Activated naive CD4-positive, alpha-beta T cell (primary cell): Measurements from ENCODE around the gene NOC4L.

Experiments used
- DNase-seq, 4 experiments: peaks; one replicate each; lab custom pipeline; 2025; lab: John Stamatoyannopoulos, UW

Gene NOC4L

DNA sequence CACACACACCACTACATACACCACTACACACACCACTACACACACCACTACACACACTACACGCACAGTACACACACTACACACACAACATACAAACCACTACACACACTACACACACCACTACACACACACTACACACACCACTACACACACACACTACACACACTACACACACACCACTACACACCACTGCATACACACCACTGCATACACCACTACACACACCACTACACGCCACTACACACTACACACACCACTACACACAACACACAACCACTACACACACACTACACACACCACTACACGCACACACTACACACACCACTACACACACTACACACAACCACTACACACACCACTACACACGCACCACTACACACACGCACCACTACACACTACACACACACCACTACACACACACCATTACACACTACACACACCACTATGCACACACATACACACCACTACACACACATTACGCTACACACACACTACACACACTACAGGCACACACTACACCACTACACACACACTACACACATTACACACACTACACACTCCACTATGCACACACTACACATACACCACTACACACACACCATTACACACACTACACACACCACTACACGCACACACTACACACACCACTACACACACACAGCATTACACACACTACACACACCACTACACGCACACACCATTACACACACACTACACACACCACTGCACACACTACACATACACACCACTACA, 12.5 kb downstream of the NOC4L start:
- DNase-seq = no peak

GRCh38 chr12:132157733-132158409, 13.6 kb downstream of the NOC4L start:
- DNase-seq = no peak

- no peak for DNase-seq
Observed at GRCh38 chr12:132158677-132159554, 14.7 kb downstream of the NOC4L start.

DNA sequence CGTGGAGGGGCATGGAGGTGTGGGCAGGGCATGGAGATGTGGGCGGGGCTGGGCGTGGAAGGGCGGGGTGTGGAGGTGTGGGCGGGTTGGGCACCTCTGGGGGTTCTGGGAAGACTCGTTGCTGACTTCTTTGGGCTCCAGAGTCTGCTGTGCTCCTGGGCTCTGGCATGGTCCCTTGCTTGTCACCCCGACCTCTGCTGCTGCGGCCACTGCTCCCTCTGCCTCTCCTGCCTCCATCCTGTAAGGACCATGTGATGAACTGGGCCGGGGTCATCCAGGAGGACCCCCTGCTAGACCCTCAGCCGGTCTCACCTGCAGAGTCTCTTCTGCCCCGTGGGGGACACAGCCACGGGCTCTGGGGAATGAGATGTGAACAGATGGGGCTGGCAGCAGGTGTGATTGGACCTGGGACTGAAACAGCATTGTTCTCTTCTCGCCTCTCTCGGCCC, 15.3 kb downstream of the NOC4L start:
- no peak for DNase-seq

DNA sequence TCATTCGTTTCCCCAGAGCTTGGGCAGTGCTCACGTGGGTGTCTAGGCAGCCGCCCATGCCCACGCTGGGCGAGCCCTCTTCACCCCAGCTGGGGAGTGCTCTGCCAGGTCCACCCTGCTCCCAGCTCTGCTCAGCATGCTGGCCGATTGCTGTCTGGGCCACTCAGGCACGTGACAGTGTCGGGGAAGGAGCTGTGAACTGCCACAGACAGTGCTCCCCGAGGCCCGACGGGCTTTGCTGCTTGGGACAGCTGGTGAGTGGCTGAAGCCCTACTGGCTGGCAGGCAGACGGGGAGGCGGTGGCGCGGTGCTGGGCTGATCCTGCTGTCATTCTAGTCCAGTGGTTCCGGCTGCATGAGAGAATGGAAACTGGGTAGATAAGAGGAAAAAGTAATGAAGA, 15.8 kb downstream of the NOC4L start:
- no peak for DNase-seq

DNA sequence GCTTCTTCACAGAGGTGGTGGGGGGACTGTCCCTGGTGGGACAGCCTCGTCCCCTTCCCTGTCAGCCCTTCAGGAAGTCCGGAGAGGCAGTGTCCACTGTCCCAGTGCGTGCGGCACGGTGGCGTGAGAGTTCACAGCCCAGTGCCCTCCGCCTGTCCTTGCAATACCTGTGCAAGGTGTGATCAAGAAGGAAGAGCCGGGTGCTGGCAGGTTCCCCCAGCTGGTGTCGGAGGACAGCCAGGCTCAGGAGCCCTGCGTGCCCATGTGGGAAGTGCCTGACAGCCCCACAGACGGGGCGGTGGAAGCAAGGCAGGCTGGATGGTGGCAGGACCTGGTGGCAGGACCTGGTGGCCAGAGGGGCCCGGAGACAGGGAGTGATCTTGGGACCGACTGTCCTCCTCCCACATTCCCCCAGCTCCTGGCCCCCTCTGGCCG, 16.4 kb downstream of the NOC4L start:
- DNase-seq = no peak

DNA sequence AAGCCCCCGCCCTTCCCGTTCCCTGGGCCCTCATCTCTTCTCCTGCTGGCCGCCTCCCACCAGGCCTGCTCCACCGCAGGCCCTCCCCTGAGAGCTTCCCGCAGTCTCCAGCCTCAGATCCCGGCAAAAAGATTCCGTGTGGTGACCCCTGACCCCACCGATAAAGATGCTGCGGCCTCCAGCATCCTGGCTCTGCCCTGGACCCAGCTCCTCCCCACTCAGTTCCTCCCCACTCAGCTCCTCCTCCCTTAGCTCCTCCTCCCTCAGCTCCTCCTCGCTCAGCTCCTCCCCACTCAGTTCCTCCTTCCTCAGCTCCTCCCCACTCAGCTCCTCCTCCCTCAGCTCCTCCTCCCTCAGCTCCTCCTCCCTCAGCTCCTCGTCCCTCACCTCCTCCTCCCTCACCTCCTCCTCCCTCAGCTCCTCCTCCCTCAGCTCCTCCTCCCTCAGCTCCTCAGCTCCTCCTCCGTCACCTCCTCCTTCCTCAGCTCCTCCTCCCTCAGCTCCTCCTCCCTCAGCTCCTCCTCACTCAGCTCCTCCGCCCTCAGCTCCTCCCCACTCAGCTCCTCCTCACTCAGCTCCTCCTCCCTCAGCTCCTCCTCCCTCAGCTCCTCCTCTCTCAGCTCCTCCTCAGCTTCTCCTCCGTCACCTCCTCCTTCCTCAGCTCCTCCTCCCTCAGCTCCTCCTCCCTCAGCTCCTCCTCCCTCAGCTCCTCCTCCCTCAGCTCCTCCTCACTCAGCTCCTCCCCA, 17.0 kb downstream of the NOC4L start:
- DNase-seq = no peak

- no peak for DNase-seq
Observed at GRCh38 chr12:132161796-132162507, 17.7 kb downstream of the NOC4L start.

DNA sequence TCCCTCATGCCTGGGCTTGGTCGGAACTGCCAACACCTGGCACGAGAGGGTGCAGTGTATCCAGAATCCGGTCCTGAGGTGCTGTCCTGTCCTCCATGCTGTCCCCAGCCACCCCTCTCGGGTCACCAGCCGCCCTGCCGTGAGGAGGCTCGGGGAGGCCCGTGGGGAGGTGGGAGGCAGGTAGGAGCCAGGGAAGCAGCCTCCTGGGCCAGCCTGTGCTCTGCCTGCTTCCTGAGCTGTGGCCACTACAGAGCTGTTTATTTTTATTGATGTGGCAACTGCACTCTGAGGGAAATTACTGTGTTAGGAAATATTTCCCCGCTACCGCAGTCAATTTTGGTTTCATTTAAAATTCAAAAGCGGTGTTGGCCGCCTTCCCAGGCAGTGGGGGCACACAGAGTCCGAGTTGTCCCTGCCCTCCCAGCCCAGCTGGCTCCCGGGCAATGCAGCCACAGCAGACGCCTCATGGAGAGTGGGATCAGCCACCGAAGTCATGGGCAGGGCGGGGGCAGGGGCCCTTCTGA, 18.3 kb downstream of the NOC4L start:
- no peak for DNase-seq

DNA sequence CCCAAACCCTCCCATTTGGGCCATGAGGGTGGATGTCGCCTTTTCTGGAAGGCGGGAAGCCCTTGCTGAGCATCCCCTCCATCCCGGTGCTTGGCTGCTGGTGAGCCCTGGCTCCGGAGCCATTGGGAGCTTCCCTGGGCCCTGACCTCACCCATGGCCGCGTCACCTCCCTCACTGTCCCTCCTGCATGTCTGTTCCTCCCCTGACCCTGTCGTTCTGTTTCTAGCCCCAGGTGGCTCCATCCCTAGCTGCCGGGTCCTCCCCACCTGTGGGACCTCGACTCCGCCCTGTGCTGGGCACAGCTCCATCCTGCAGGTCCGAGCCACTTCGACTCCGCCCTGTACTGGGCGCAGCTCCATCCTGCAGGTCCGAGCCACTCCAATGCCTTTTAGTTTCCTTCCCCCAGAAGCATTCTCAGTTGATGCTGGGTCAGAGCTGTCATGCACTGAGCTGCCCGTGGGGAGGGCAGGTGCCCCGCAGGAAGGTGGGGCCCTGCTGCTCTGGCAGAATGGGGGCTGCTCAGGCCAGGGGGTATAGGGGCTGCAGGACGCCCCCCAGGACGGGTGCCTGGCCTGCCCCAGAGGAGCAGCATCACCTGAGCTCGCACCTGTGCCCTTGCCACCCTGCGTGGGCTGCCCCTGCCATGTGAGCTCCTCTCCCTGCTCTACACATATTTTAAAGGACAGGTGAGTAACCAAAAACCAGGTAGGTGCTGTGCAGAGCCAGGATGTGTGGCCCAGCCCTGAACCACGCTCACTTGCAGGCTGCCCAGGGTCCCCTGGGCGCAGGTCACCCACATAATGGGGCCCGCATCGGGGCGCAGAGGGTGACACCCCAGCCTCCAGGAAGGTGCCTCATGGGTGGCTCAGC, 19.0 kb downstream of the NOC4L start:
- no peak for DNase-seq

- no peak for DNase-seq
Observed at GRCh38 chr12:132163911-132164288, 19.6 kb downstream of the NOC4L start.

GRCh38 chr12:132164426-132164825, 20.2 kb downstream of the NOC4L start:
- no peak for DNase-seq

DNA sequence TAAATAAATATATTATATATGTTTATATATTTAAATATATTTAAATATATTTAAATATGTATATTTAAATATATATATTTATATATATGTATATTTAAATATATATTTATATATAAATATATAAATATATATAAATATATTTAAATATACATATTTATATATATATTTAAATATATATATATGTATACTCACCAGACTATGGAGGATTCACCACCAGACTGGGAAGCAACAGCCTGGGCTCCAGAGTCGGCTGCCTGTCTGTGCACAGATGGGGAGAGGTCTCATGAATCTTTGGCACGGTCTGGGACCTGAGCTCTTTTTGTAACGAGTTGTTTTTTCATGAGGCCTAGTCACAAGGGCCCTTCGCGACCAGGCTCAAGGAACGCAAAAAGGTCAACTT, 21.3 kb downstream of the NOC4L start:
- DNase-seq = no peak

DNA sequence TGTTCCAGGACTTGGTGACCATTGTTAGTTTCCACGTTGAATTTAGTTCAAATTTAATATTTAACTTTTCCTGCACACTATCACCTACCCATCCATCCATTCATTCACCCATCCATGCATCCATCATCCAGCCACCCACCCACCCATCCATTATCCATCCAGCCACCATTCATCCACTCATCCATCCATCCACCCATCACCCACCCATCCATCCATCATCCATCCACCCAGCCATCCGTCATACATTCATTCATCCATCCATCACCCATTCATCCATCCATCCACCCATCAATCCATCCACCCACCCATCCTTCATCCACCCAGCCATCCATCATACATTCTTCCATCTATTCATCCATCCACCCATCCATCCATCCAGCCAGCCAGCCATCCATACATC, 21.8 kb downstream of the NOC4L start:
- no peak for DNase-seq

- DNase-seq = no peak
Observed at GRCh38 chr12:132166801-132167591, 22.7 kb downstream of the NOC4L start.

GRCh38 chr12:132167611-132168310, 23.5 kb downstream of the NOC4L start:
- DNase-seq = no peak

- no peak for DNase-seq
Observed at GRCh38 chr12:132168311-132169031, 24.2 kb downstream of the NOC4L start.

DNA sequence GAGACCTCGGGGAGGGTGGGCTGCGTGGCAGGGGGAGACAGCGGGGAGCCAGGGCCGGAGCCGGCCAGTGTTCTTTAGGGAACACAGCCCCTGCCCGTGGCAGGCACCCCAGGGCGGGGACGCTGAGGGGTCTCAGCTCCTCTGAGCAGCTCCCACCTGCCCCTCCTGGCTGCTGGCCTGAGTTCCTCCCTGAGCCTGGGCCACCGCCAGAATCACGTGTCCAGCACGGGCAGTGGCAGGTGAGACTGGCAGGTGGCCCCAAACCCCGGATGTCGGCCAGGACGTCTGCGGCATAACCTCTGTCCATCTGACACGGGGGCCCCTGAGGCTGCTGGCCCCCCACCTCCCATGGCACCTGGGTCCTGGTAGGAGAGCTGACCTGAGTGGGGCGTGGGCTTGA, 25.1 kb downstream of the NOC4L start:
- DNase-seq = no peak
